ENCODE data around the gene FSTL5.

The FSTL5 gene

GRCh38 chr4:161564230-161564834, 599.5 kb downstream of the FSTL5 start:
- no peak for DNase-seq

GRCh38 chr4:161555689-161556660, 607.8 kb downstream of the FSTL5 start:
- DNase-seq: no peak

GRCh38 chr4:161554372-161554990, 609.3 kb downstream of the FSTL5 start:
- no peak for DNase-seq

GRCh38 chr4:161546902-161547301, 616.9 kb downstream of the FSTL5 start:
- DNase-seq: no peak

- DNase-seq: no peak
Measured at GRCh38 chr4:161540265-161540664, 623.5 kb downstream of the FSTL5 start.

GRCh38 chr4:161538941-161539340, 624.9 kb downstream of the FSTL5 start:
- no peak for DNase-seq

GRCh38 chr4:161530710-161531109, 633.1 kb downstream of the FSTL5 start:
- DNase-seq: no peak

- no peak for DNase-seq
Measured at GRCh38 chr4:161525121-161525520, 638.7 kb downstream of the FSTL5 start.

GRCh38 chr4:161522031-161522430, 641.8 kb downstream of the FSTL5 start:
- no peak for DNase-seq

GRCh38 chr4:161519611-161520010, 644.2 kb downstream of the FSTL5 start:
- no peak for DNase-seq

GRCh38 chr4:161517941-161518340, 645.9 kb downstream of the FSTL5 start:
- DNase-seq: no peak

GRCh38 chr4:161505141-161505540, 658.7 kb downstream of the FSTL5 start:
- DNase-seq: no peak

GRCh38 chr4:161498155-161498554, 665.6 kb downstream of the FSTL5 start:
- no peak for DNase-seq

- DNase-seq: no peak
Measured at GRCh38 chr4:161486461-161486860, 677.3 kb downstream of the FSTL5 start.

- DNase-seq: no peak
Measured at GRCh38 chr4:161466316-161466715, 697.5 kb downstream of the FSTL5 start.

GRCh38 chr4:161463436-161463835, 700.4 kb downstream of the FSTL5 start:
- DNase-seq: no peak

GRCh38 chr4:161457906-161458305, 705.9 kb downstream of the FSTL5 start:
- DNase-seq: no peak

GRCh38 chr4:161457311-161457710, 706.5 kb downstream of the FSTL5 start:
- no peak for DNase-seq

- no peak for DNase-seq
Measured at GRCh38 chr4:161454860-161455259, 708.9 kb downstream of the FSTL5 start.

GRCh38 chr4:161448550-161449180, 715.1 kb downstream of the FSTL5 start:
- DNase-seq: no peak

- DNase-seq: no peak
Measured at GRCh38 chr4:161444626-161445025, 719.2 kb downstream of the FSTL5 start.

- no peak for DNase-seq
Measured at GRCh38 chr4:161442921-161443320, 720.9 kb downstream of the FSTL5 start.

- DNase-seq: no peak
Measured at GRCh38 chr4:161438096-161438495, 725.7 kb downstream of the FSTL5 start.

Measured in CD4-positive, alpha-beta T cell treated with Interleukin-1 beta for 1 hour (primary cell).